CD4-positive, alpha-beta T cell treated with Interleukin-17A for 1 hour (primary cell): ENCODE results near the gene ZGRF1.
"Not testable (repeated sequence)": the region's sequence is repeated elsewhere in the genome, so short reads cannot be mapped to it uniquely, and the experiment has no call there.

Source experiments
- DNase-seq: peaks from one replicate; pipeline ENCODE4 v3.0.0-alpha.2; 2020

The ZGRF1 gene

GRCh38 chr4:112515198-112516065, 121.3 kb downstream of the ZGRF1 start:
- DNase-seq, result peak; percentile 31

GRCh38 chr4:112514647-112515197, 122.0 kb downstream of the ZGRF1 start:
- DNase-seq, result no peak

- DNase-seq, result no peak
Observed at GRCh38 chr4:112513971-112514646, 122.6 kb downstream of the ZGRF1 start.

- DNase-seq, result no peak
Observed at GRCh38 chr4:112511803-112512118, 124.9 kb downstream of the ZGRF1 start.

GRCh38 chr4:112511093-112511802, 125.5 kb downstream of the ZGRF1 start:
- DNase-seq, result no peak

GRCh38 chr4:112510291-112511092, 126.2 kb downstream of the ZGRF1 start:
- no peak for DNase-seq

GRCh38 chr4:112509243-112510141, 127.2 kb downstream of the ZGRF1 start:
- DNase-seq, result no peak

- no peak for DNase-seq
Observed at GRCh38 chr4:112508356-112508755, 128.4 kb downstream of the ZGRF1 start.

- DNase-seq, result no peak
Observed at GRCh38 chr4:112504807-112505206, 131.9 kb downstream of the ZGRF1 start.

- no peak for DNase-seq
Observed at GRCh38 chr4:112502871-112503270, 133.8 kb downstream of the ZGRF1 start.

- no peak for DNase-seq
Observed at GRCh38 chr4:112492321-112492720, 144.4 kb downstream of the ZGRF1 start.

GRCh38 chr4:112490808-112491207, 145.9 kb downstream of the ZGRF1 start:
- not testable (repeated sequence) for DNase-seq
